ENCODE measurements around the gene ZNF614. TPM values are rescaled to one million over a fixed set of nuclear protein-coding genes. Genes with fewer than 3 reads are reported as not detected.
"Not testable (repeated sequence)": the region's sequence is repeated elsewhere in the genome, so short reads cannot be mapped to it uniquely, and the experiment has no call there.

ZNF614 gene
- total RNA-seq, 2 donors from 2014 or later, result 7.2 to 14.7 TPM

DNA sequence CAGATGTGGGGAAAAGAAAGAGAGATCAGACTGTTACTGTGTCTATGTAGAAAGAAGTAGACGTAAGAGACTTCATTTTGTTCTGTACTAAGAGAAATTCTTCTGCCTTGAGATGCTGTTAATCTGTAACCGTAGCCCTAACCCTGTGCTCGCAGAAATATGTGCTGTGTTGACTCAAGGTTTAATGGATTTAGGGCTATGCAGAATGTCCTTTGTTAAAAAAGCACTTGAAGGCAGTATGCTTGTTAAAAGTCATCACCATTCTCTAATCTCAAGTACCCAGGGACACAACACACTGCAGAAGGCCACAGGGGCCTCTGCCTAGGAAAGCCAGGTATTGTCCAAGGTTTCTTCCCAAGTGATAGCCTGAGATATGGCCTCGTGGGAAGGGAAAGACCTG lies 3.7 kb downstream of the ZNF614 start:
- DNase-seq (ENCODE audit: low spot score); H3K27me3 Mint-ChIP-seq; H3K27ac Mint-ChIP-seq; ATAC-seq; H3K4me3 Mint-ChIP-seq: not testable (repeated sequence)
- peaks cover 24 to 29% of the 10 kb centered on the region in 2 donors for H3K4me1 Mint-ChIP-seq (ENCODE audit: low read depth in 2 of 2)
- peaks cover 85% of the 10 kb centered on the region for H3K36me3 Mint-ChIP-seq
- H3K9me3 Mint-ChIP-seq, result peaks cover 25% of the 10 kb centered on the region

DNA sequence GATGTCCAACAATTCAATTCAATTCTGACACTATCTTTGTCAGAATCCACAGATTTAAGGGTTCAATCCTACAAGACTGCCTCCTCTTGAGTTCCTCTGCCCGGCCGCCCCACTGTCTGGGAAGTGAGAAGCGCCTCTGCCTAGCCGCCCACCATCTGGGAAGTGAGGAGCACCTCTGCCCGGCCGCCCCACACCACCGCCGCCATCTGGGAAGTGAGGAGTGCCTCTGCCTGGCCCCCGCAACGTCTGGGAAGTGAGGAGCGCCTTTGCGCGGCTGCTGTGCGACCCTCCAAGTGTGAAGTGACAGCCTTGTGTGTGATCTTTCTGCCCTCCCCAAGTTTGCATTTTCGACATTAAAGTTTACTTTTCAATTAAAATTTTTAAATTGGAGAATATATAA lies 6.0 kb downstream of the ZNF614 start:
- Mint-ChIP-seq H3K9me3 (peaks cover 26% of the 10 kb centered on the region), H3K4me3 (no peak overlapping the region), H3K4me1 (ENCODE audit: low read depth in 2 of 2) (peaks cover 6 to 19% of the 10 kb centered on the region in 2 donors), H3K27ac (no peak overlapping the region), H3K27me3 (no peaks in the 10 kb centered on the region), H3K36me3 (peaks cover 86% of the 10 kb centered on the region)
- ATAC-seq (no peak), DNase-seq (ENCODE audit: low spot score) (no peak)

DNA sequence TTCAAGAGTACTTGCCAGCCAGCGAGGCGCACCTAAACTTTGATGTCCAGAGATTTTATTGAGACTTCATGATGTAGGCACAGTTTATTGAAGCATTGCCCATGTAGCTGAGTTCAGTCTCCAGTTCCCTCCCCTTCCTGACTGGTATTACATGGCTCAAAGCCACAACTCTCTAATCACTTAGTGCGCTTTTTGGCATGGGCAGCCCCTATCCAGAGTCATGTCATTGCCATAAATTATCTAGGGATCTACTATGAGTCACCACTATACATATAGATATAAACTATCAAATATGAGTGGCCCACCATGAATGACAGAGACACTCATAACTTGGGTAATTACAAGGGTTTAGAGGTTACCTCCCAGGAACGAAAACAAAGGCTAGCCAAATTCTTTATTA lies 7.7 kb downstream of the ZNF614 start:
- H3K27ac Mint-ChIP-seq, result no peak overlapping the region
- peaks cover 32% of the 10 kb centered on the region for H3K9me3 Mint-ChIP-seq
- no peaks in the 10 kb centered on the region for H3K27me3 Mint-ChIP-seq
- DNase-seq (ENCODE audit: low spot score) (no peak), ATAC-seq (no peak)
- H3K36me3 Mint-ChIP-seq, result peaks cover 86% of the 10 kb centered on the region
- H3K4me3 Mint-ChIP-seq, result no peak overlapping the region
- peaks cover 0 to 7% of the 10 kb centered on the region in 2 donors for H3K4me1 Mint-ChIP-seq (ENCODE audit: low read depth in 2 of 2)

DNA sequence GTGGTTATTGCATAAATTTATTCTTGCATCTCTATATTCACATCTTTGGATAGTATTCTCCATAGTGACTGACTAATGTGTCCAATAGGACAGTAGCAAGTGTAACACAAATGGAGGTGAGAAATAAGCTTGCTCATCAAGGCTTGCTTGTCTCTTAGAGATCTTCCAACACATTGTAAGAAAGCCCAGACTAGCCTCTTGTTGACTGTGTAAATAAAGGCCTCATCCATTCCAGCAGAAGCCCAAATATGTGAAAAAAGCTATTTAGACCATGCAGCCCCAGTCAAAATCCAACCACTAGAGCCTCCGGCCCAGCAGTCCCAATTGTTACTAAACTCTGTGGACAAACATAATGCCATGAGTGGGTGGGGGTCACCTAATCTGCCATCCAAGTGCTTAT lies 17.5 kb downstream of the ZNF614 start:
- peaks cover 19 to 22% of the 10 kb centered on the region in 2 donors for H3K4me1 Mint-ChIP-seq (ENCODE audit: low read depth in 2 of 2)
- H3K4me3 Mint-ChIP-seq, result no peak overlapping the region
- no peak overlapping the region for H3K27ac Mint-ChIP-seq
- H3K36me3 Mint-ChIP-seq, result peaks cover 42% of the 10 kb centered on the region
- peaks cover 4% of the 10 kb centered on the region for H3K9me3 Mint-ChIP-seq
- ATAC-seq (no peak), DNase-seq (ENCODE audit: low spot score) (no peak)
- H3K27me3 Mint-ChIP-seq, result no peaks in the 10 kb centered on the region

DNA sequence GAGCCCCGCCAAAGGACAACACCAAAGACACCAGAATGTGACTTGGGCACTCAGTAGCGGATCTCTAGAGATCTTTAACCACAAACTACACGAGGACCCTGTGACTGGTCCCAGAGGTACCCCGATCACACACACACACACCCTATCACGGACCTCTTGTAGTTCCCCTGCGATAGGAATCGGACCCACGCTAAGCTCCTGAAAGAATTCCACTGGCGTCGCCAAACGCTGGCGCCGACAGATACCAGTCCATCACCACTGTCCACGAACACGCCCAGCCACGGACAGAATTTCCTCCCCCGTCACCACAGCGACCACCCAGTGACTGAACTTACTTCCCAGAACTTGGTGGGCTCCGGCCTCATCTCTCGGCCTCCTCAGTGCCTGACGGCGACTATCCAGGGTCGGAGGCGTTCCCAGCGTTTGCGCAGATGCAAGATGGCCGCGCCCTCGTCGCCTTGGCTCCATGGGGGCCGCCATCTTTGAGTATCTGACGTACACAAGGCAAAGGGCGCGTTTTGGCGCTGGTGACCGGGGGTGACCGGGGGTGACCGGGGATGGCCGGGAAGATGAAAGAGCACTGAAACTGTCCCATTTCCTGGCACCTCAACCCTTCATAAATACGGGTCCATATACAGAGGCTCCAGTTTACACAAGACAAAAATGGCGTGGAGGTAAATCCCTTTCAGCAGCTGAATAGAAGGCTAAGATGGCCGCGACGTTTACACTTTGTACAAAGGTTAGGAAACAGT lies 20.2 kb downstream of the ZNF614 start, which contains the start of gene ZNF615:
TSS of gene ZNF615 (minus strand) at position 406 of the 752 bp plus-strand sequence. CDS start 4,500 bp downstream, outside the sequence.
- peaks cover 44% of the 10 kb centered on the region for H3K36me3 Mint-ChIP-seq
- peak within 1 kb of the TSS; percentile 100 for H3K4me3 Mint-ChIP-seq
- peaks cover 4% of the 10 kb centered on the region for H3K9me3 Mint-ChIP-seq
- peak within 1 kb of the TSS; percentile 89 to 90 for H3K27ac Mint-ChIP-seq
- ATAC-seq (peak; percentile 98 to 99), DNase-seq (ENCODE audit: low spot score) (peak; percentile 88)
- no peaks in the 10 kb centered on the region for H3K27me3 Mint-ChIP-seq
- H3K4me1 Mint-ChIP-seq (ENCODE audit: low read depth in 2 of 2), result peaks cover 19 to 22% of the 10 kb centered on the region in 2 donors

DNA sequence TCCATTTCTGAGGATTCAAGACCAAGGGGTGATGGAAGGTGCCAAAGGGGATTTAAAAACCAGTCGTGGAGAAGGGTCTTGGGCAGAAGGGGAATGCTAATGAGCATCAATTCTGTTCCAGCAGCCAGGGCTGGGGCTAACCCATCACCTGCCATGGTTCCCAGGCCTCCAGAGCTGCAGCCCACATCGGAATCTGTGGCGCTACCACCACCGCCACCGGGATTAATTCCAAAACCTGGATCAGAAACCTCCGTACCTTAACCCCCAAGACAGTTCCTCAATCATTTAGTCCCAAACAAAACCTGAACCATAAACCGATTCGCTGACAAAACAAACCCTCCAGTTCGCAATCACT lies 20.8 kb downstream of the ZNF614 start:
- Mint-ChIP-seq H3K4me3 (peak overlapping the region; percentile 100), H3K4me1 (ENCODE audit: low read depth in 2 of 2) (peaks cover 19 to 22% of the 10 kb centered on the region in 2 donors), H3K27me3 (no peaks in the 10 kb centered on the region), H3K9me3 (peaks cover 4% of the 10 kb centered on the region), H3K36me3 (peaks cover 41% of the 10 kb centered on the region), H3K27ac (peak overlapping the region; percentile 89 to 90)
- ATAC-seq (no peak), DNase-seq (ENCODE audit: low spot score) (no peak)

DNA sequence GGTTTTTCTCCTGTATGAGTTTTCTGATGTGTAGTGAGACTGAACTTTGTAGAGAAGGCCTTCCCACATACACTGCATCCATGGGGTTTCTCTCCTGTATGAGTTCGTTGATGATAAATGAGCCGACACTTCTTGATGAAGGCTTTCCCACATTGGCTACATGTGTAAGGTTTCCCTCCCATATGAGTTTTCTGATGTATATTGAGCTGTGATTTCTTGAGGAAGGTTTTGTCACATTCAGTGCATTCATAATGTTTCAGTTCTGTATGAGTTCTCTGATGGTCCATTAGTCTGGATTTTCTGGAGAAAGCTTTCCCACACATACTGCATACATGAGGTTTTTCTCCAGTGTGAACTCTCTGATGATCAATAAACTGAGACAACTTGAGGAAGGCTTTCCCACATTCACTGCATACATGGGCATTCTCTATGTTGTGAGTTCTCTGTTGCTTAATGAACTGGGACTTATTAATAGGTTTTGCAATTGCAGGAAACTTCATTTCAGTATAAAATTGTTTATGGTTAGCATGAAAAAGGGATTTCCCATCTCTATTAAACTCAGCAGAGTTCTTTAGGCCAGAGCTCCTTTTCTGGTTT lies 34.0 kb downstream of the ZNF614 start:
- no peak overlapping the region for H3K27ac Mint-ChIP-seq
- no peaks in the 10 kb centered on the region for H3K27me3 Mint-ChIP-seq
- ATAC-seq (no peak), DNase-seq (ENCODE audit: low spot score) (no peak)
- H3K36me3 Mint-ChIP-seq, result peaks cover 75% of the 10 kb centered on the region
- H3K9me3 Mint-ChIP-seq, result peaks cover 29% of the 10 kb centered on the region
- H3K4me1 Mint-ChIP-seq (ENCODE audit: low read depth in 2 of 2), result no peaks in the 10 kb centered on the region
- H3K4me3 Mint-ChIP-seq, result no peak overlapping the region

DNA sequence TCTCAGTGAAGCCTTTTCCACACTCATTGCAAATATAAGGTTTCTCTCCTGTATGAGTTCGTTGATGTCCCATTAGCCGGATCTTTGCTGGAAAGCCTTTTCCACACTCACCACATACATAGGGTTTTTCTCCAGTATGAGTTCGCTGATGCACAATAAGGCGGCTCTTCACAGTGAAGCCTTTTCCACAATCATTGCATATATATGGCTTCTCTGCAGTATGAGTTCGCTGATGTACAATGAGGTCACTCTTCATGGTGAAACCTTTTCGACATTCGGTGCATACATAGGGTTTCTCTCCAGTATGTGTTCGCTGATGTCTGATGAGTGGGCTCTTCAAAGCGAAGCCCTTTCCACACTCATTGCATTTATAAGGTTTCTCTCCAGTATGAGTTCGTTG lies 34.8 kb downstream of the ZNF614 start:
- DNase-seq (ENCODE audit: low spot score), result no peak
- Mint-ChIP-seq H3K9me3 (peaks cover 31% of the 10 kb centered on the region), H3K27me3 (no peaks in the 10 kb centered on the region), H3K4me3 (no peak overlapping the region), H3K27ac (no peak overlapping the region), H3K36me3 (peaks cover 77% of the 10 kb centered on the region), H3K4me1 (ENCODE audit: low read depth in 2 of 2) (no peaks in the 10 kb centered on the region)
- no peak for ATAC-seq

DNA sequence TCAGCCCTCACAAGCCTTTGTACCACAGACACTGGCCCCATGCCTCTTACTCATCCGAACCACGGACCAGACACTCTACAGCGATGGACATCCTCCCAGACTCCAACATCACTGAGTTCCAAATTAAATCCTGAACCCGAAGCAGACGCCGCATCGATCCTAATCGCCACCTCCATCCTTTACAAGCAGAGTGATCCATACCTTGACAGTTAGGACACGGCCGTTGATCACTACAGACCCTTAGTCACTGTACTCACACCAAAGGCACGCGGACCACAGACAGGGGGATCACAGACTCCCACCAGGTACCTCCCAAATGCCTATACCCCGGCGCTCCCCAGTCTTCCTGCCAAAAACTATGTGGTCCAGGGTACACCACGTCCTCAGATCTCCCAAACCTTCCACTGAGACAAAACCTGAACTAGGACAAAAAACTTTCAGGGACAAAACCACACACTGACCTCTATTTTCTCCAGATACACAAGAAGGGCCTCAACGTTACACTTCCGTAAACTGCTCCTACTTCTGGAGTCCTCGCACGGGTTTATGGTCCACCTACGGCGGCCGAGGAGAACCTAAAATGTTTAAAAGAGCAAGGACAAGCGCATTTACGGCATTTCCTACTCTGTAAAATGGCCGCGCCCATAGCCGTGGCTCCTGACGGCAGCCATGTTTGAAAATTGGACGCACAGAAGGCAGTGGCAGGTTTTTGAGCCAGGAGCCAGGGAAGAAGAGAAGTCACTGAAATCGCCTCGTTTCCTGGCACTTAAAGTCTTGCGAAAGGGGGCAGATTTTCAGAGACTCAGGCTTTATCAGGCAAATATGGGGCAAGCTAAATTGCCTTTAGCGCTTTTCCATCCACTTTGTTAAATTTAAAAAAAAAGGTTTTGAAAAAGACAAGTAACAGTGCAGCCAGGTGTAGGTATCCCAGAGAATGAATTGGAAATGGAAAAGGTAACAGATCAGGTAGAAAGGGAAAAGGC lies 41.6 kb downstream of the ZNF614 start, which contains the start of gene ZNF350:
TSS of gene ZNF350 (minus strand) at position 532 of the 983 bp plus-strand sequence. CDS start 12,480 bp downstream, outside the sequence.
- peaks cover 24% of the 10 kb centered on the region for H3K9me3 Mint-ChIP-seq
- peak within 1 kb of the TSS; percentile 96 for H3K4me3 Mint-ChIP-seq
- H3K27ac Mint-ChIP-seq, result peak within 1 kb of the TSS; percentile 75 to 92
- peak; percentile 100 for ATAC-seq
- H3K36me3 Mint-ChIP-seq, result peaks cover 60% of the 10 kb centered on the region
- peak; percentile 91 for DNase-seq (ENCODE audit: low spot score)
- no peaks in the 10 kb centered on the region for H3K27me3 Mint-ChIP-seq
- peaks cover 8 to 9% of the 10 kb centered on the region in 2 donors for H3K4me1 Mint-ChIP-seq (ENCODE audit: low read depth in 2 of 2)

DNA sequence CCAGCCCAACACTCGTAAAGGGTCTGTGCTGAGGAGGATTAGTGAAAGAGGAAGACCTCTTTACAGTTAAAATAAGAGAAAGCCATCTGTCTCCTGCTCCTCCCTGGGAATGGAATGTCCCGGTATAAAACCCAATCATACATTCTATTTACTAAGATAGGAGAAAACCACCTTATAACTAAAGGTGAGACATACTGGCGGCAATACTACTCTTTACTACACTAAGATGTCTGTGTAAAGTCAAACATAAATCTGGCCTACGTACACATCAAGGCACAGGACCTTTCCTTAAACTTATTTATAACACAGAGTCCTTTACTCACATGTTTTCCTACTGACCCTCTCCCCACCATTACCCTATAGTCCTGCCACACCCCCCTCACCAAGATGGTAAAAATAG lies 44.8 kb downstream of the ZNF614 start:
- Mint-ChIP-seq H3K9me3 (peaks cover 23% of the 10 kb centered on the region), H3K4me3 (no peak overlapping the region), H3K4me1 (ENCODE audit: low read depth in 2 of 2) (peaks cover 8 to 20% of the 10 kb centered on the region in 2 donors), H3K27me3 (no peaks in the 10 kb centered on the region), H3K27ac (no peak overlapping the region), H3K36me3 (peaks cover 70% of the 10 kb centered on the region)
- ATAC-seq (no peak), DNase-seq (ENCODE audit: low spot score) (no peak)

DNA sequence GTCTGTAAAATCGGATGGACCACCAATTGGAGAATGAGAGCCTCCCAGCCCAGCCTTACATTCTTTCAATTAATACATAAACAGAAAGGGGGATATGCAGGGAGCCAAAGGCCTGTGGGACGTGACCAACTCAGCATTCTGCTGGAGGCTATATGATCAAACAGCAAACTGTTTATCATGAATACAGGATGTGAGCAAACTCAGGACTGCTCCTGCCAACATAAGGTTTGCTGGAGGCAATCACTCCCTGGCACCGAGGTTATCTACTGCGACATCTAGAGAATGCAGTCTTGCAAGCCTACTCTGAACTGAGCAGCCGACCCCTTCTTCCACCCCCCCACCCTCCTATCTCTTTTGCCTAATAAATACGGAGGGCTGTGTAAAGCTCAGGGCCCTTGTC lies 47.3 kb downstream of the ZNF614 start:
- not testable (repeated sequence) for ATAC-seq; DNase-seq (ENCODE audit: low spot score); H3K27ac Mint-ChIP-seq; H3K27me3 Mint-ChIP-seq; H3K4me3 Mint-ChIP-seq
- H3K4me1 Mint-ChIP-seq (ENCODE audit: low read depth in 2 of 2), result peaks cover 0 to 14% of the 10 kb centered on the region in 2 donors
- peaks cover 19% of the 10 kb centered on the region for H3K9me3 Mint-ChIP-seq
- peaks cover 76% of the 10 kb centered on the region for H3K36me3 Mint-ChIP-seq

DNA sequence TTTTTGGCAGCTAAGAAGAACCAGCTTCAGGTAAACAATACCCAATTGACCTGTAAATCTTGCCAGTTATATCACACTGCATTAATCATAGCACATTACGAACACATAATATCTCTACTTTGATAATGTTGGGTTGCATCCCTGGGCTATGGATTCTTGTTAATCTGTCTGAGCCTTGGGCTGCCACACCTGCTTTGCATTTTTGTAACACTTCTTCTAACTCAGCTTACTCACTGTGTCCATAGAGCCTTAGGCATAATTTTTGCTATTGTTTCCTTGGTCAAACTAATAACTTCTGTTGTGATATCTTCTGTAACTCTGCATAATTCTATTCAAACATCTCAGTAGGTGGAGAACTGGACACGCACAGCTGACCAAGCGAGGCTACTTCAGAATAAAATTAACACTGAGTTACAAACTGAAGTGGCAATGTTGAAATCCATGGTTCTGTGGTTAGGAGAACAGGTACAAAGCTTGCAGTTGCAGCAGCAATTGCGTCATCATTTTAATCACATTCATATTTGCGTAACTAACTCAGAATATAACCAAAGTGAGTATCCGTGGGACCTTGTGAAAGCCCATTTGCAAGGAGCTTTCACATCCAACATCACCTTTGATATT lies 48.0 kb downstream of the ZNF614 start:
- Mint-ChIP-seq H3K36me3 (peaks cover 74% of the 10 kb centered on the region), H3K27ac (no peak overlapping the region), H3K27me3 (no peaks in the 10 kb centered on the region), H3K4me1 (ENCODE audit: low read depth in 2 of 2) (peaks cover 0 to 14% of the 10 kb centered on the region in 2 donors), H3K9me3 (peaks cover 19% of the 10 kb centered on the region), H3K4me3 (no peak overlapping the region)
- no peak for DNase-seq (ENCODE audit: low spot score)
- ATAC-seq, result no peak

DNA sequence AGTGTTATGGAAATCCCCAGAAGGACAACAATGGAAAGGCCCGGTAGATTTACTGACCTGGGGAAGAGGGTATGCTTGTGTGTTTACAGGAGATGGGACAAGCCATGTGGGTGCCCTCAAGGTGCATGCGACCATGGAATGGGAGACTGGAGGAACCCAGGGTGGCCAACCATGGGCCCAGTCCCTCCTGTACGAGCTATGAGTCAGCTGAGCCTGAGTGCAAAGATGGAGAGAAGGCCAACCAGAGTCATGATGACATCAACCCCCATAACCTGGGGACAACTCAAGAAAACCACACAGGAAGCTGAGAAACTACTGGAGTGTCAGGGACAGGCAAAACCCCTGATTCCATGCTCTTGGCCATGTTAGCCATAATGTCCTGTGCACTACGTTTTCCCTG lies 49.3 kb downstream of the ZNF614 start:
- no peak for ATAC-seq
- DNase-seq (ENCODE audit: low spot score), result no peak
- peaks cover 80% of the 10 kb centered on the region for H3K36me3 Mint-ChIP-seq
- H3K4me3 Mint-ChIP-seq, result no peak overlapping the region
- peaks cover 0 to 14% of the 10 kb centered on the region in 2 donors for H3K4me1 Mint-ChIP-seq (ENCODE audit: low read depth in 2 of 2)
- no peak overlapping the region for H3K27ac Mint-ChIP-seq
- H3K9me3 Mint-ChIP-seq, result peaks cover 23% of the 10 kb centered on the region
- no peaks in the 10 kb centered on the region for H3K27me3 Mint-ChIP-seq
